Stimulated activated CD4-positive, alpha-beta T cell treated with anti-CD3 and anti-CD28 coated beads, Interleukin-1b, Interleukin-23, amount 100 ng/mL, for 4 hours (primary cell): ENCODE results near the gene HTR3D.
"Not testable (repeated sequence)": the region's sequence is repeated elsewhere in the genome, so short reads cannot be mapped to it uniquely, and the experiment has no call there.

Experiments
- DNase-seq, 2 donors: peaks; one replicate each; pipeline ENCODE4 v3.0.0-alpha.2; 2020; ENCODE audit warnings: low read depth in 2 of 2

HTR3D gene

DNA sequence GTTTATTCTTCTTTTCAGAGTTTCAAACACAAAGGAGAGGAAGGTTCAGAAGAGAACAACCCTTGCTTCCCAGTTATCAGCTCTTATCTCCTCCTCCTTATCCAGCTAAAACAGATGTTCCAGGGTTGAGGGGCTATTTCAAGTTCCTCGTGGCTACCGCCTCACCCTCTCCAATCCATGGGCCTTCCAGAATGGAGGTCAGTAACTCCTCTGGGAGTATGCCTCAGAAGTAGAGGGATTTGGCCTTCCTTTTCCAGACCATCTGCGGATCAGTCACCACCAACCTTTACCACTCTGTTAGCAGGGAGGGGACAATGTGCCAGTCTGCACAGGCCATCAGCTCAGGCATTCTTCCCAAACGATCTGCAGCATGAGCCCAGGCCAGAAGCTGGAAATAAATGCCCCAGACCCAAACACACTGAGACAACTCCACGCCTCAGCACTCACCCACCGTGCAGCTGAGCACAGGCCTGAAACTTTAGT, 36.1 kb downstream of the HTR3D start:
- no peak for DNase-seq

DNA sequence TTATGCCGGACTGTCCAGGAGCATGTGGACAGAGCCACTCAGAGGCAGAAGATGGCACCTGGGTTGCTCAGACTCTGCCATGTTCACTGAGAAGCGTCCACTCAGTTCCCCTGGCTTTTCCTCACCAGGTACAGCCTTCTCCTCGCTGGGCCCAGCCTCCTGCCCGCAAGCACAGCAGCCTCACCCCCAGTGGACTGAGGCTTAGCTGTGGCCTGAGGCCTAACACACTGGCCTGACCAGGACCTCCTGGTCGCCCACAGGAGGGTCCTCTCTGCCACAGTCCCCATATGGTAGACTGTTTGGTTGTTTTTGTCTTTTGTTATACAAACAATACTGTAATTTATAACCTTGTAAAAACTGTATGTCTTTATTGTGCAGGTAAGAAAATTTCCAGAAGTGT, 36.8 kb downstream of the HTR3D start:
- DNase-seq = no peak

DNA sequence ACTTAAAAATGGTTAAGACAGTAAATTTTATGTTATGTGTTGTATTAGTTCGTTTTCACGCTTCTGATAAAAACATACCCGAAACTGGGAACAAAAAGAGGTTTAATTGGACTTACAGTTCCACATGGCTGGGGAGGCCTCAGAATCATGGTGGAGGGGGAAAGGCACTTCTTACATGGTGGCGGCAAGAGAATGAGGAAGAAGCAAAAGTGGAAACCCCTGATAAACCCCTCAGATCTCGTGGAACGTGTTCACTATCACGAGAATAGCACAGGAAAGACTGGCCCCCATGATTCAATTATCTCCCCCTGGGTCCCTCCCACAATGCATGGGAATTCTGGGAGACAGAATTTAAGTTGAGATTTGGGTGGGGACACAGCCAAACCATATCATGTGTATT, 39.6 kb downstream of the HTR3D start:
- DNase-seq = not testable (repeated sequence)

DNA sequence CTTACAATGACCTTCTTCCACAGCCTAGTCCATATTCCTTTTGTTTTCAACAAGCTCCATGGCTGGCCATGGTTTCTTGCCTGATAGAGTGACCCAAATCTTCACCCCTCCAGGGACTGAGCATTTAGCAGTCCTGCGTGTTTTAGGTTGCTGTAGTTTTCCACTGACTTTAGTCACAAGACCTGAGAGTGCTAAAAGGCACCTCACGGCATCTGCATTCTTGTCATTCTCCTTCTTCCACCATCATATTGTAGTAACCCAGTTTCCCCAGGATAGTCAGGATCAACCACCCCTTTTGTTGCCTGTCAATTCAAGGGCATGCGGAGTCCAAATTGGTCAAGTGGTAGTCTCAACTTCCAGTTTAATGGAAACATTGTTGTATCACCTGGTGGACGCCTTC, 42.1 kb downstream of the HTR3D start:
- DNase-seq = no peak

DNA sequence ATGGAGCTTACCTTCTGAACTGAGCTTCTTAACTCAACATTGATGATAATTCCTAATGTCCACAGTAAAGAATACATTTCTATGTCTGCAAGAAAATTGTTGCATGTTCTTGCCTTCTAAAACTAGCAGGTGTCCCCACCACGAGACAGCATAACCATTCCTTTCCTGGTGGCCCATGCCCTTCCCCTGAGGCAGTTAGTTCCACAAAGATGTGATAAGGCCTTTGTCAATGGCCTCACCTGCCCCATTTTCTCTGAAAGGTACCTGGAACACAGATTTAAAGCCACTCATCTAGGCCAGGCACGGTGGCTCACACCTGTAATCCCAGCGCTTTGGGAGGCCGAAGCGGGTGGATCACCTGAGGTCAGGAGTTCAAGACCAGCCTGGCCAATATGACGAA, 44.4 kb downstream of the HTR3D start:
- DNase-seq = no peak

DNA sequence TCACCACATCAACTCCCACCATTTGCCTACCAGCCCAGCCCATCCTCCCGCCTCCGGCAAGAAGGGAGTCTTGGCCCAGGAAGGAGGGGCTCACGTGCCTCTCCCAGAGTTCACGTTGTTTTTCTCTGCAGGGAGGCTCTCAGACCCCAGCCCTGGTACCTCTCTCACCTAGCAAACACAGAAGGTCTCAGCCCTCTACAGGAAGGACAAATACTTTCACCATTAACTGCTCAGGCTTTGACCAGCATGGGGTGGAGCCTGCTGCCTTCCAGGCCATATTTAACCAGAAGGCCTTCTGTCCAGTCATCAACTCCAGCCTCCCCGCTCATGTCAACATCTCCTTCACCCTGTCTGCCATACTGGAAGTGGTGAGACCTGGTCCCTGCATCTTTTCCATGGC, 46.3 kb downstream of the HTR3D start:
- no peak for DNase-seq

DNA sequence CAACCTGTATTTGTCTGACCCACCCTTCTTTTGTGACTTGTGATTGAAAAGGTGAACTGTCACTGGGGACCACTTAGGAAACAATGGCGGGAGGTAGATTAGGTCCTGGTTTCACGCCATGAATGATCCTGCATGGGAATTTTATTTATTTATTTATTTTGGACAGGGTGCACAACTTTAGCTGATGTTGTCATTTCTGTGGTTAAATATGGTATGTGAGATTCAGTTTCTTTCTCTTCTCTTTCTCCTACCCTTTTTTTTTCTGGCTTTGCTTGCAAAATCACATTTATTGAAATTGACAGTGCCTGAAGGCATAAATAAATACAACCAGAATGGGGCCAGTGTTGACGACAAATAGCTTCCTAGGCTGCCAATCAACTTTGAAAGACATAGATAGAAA, 47.3 kb downstream of the HTR3D start:
- no peak for DNase-seq

DNA sequence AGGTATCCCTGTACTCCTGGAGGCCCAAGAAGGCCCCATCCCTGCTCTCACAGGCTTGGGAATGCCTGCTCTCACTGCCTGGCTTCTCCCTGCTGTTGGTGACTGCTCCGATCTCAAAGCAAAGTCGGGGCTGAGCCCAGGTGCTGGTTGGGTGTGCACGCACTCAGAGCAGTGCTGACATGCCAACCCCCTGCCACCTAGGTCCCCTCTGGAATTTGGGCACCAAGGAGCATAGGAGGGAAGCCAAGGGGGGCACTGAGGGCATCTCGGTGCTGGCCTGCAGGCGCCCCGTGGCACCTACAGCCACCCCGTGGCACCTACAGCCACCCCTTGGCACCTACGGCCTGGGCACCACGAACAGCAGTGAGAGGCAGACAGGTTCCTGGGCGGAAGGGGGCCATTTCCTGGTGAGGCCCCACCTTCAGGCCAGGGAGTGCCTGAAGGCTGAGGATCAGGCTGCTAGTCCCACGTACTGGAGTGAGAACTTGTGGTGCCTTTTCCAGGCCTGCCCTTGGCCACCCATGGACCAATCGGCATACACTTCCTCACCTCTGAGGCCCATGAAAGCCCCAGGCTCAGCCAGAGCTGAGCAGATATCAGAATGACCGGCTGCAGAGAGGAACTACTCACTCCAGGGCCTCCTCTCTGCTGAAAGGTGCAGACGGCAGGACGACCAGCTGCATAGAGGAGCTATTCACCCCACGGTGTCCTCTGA, 49.7 kb downstream of the HTR3D start:
- no peak for DNase-seq

DNA sequence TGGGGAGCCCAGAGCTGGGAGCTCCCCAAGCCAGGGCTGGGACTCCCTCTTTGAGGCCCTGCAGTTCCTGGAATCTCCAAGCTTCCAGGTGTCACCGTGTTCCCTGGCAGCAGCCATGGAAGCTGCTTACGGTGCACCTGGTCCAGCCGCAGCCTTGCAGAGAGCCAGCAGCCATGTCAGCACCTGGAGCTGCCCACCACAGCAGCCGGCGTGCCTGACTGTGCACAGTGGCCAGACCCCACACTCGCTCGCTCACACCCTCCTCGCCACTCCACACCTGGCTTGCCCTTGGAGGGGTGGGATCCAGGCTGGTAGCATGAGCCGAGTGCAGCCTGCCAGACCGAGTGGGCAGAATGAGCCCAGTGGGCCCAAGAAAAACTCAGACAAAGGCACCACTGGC, 50.5 kb downstream of the HTR3D start:
- DNase-seq = no peak

DNA sequence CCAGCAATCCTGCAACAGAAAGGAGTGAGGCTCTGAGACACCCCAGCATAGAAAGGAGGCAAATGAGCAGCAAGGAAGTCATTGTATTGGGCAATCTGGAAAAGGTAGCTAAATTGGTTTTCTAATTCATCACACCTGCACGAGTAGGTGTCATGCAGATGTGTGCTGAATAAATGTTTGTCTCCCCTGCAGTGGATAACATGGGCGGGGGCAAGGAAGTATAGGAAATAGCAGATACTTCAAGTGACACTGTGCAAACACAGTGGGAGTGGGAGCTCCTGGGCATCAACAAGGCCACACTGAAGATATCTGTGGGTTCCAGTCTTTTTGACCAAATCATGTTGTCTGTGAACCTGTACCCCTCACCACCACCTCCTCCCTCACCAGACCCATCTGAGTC, 50.9 kb downstream of the HTR3D start:
- DNase-seq = no peak

DNA sequence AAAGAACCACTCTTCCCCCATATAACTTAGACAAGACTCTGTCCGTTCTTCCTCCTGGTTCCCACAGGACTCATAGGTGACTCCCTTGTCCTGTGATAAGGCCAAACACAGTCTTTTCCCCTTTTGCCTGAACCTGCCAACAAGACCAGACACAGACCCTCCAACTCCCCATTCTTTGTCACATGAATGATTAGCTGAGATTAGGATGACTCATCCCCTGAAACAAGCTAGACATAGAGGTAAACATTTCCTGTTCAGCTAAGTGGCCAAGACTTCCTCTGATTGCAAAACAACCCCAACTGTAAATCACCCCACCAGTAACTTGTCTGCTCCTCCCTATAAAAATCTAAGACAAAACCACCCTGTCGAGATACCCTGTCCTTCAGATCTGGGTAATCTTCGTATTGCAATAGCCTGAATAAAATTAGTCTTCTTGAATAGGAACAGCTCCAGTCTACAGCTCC, 53.9 kb downstream of the HTR3D start:
- DNase-seq = no peak
